A549 (cell line): ENCODE data around the gene RNF167. TPM values are rescaled to one million over a fixed set of nuclear protein-coding genes. Genes with fewer than 3 reads are reported as not detected.

Source experiments
- ATAC-seq, 2 experiments: fragments of 200-7000 bp in 1 of 2; fragments of >200 bp in 1 of 2; cut with Nextera tagmentation in 1 of 2; cut with Tn5 transposase in 1 of 2; 3 replicates each; pipeline versions ENCODE4 v1.8.0 to v1.9.1; 2018 to 2020; ENCODE audit warnings: mild to moderate bottlenecking in 1 of 2, moderate library complexity in 1 of 2
- CTCF ChIA-PET: fragments of 300-600 bp; sonication (Branson Sonifier 250); formaldehyde crosslinking; extraction: SDS; loops from one replicate; lab custom pipeline; 2021; ENCODE audit warnings: antibody characterized with exemption, inconsistent platforms; lab: Yijun Ruan, JAX
- POLR2A ChIA-PET: fragments of 350-600 bp; formaldehyde crosslinking; extraction: SDS; loops from one replicate; lab custom pipeline; 2021; ENCODE audit warnings: antibody characterized with exemption, inconsistent platforms; lab: Yijun Ruan, JAX
- DNase-seq, 2 experiments: peaks; one replicate each; pipeline versions ENCODE4 v3.0.0 to v3.0.0-alpha.2; 2011 to 2016; ENCODE audit warnings: low read depth in 1 of 2, low spot score in 1 of 2
- FAIRE-seq: peaks from 2 replicates; lab custom pipeline; 2011; peaks lifted over from hg19 to GRCh38; lab: Jason Lieb, UNC
- H3K27ac ChIP-seq, 2 experiments: fragments of >200 bp; sonication (Bioruptor Twin); formaldehyde crosslinking; 3 replicates each; pipeline ENCODE4 v1.5.1; 2016 to 2017
- H3K4me1 ChIP-seq: fragments of >200 bp; sonication (Bioruptor Twin); formaldehyde crosslinking; 3 replicates; pipeline ENCODE4 v1.6.1; 2016
- H3K4me2 ChIP-seq: fragments of >200 bp; sonication (Bioruptor Twin); formaldehyde crosslinking; 3 replicates; pipeline ENCODE4 v1.6.1; 2016
- H3K4me3 ChIP-seq: fragments of >200 bp; sonication (Bioruptor Twin); formaldehyde crosslinking; 3 replicates; pipeline ENCODE4 v1.5.1; 2016
- H3K9me3 ChIP-seq: fragments of >200 bp; sonication (Bioruptor Twin); formaldehyde crosslinking; 3 replicates; pipeline ENCODE4 v1.6.1; 2016
- BHLHE40 ChIP-seq: IDR thresholded peaks from 2 replicates; pipeline ENCODE4 v1.6.1; 2012; ENCODE audit warnings: low read depth, low read length, inconsistent platforms
- CBX2 ChIP-seq: fragments of 200-600 bp; sonication (generic); IDR thresholded peaks from 2 replicates; pipeline ENCODE4 v1.6.1; 2016; ENCODE audit warnings: low read depth, mild to moderate bottlenecking, borderline replicate concordance
- CHD4 ChIP-seq: fragments of 200-600 bp; sonication (generic); IDR thresholded peaks from 2 replicates; pipeline ENCODE4 v1.6.1; 2016; ENCODE audit warnings: antibody characterized with exemption, mild to moderate bottlenecking, borderline replicate concordance
- CTCF ChIP-seq: fragments of >200 bp; sonication (Bioruptor Twin); formaldehyde crosslinking; IDR thresholded peaks from 3 replicates; pipeline ENCODE4 v1.5.1; 2016
- FOSL2 ChIP-seq, 2 experiments: fragments of 450-650 bp in 1 of 2; fragments of >200 bp in 1 of 2; sonication (Bioruptor Twin) in 1 of 2; formaldehyde crosslinking; IDR thresholded peaks; 2 replicates each; pipeline versions ENCODE4 v1.5.0 to v1.6.1; 2016 to 2020; ENCODE audit warnings: mild to moderate bottlenecking in 1 of 2, moderate library complexity in 1 of 2
- JUN ChIP-seq, 2 experiments: fragments of >200 bp; sonication (Bioruptor Twin); formaldehyde crosslinking; IDR thresholded peaks; 2 replicates in 1 of 2; 3 replicates in 1 of 2; pipeline ENCODE4 v1.6.1; 2016 to 2017
- JUNB ChIP-seq: fragments of >200 bp; sonication (Bioruptor Twin); formaldehyde crosslinking; IDR thresholded peaks from 2 replicates; pipeline ENCODE4 v1.6.1; 2016
- KDM1A ChIP-seq: fragments of 200-600 bp; sonication (generic); IDR thresholded peaks from 2 replicates; pipeline ENCODE4 v1.6.1; 2016; ENCODE audit warnings: low read depth, mild to moderate bottlenecking
- KDM5A ChIP-seq: fragments of 200-600 bp; sonication (generic); IDR thresholded peaks from 2 replicates; pipeline ENCODE4 v1.6.1; 2016; ENCODE audit warnings: antibody characterized with exemption, mild to moderate bottlenecking
- PBX3 ChIP-seq: IDR thresholded peaks from 2 replicates; pipeline ENCODE4 v1.6.1; 2012
- PHF8 ChIP-seq: fragments of 200-600 bp; sonication (generic); IDR thresholded peaks from 2 replicates; pipeline ENCODE4 v1.6.1; 2016; ENCODE audit warnings: low read depth, mild to moderate bottlenecking, antibody characterized with exemption, moderate library complexity, borderline replicate concordance
- POLR2A ChIP-seq: IDR thresholded peaks from 2 replicates; pipeline ENCODE4 v1.6.1; 2012; ENCODE audit warnings: mild to moderate bottlenecking, low read length
- SMC3 ChIP-seq: fragments of >200 bp; sonication (Bioruptor Twin); formaldehyde crosslinking; IDR thresholded peaks from 3 replicates; pipeline ENCODE4 v1.6.1; 2018; ENCODE audit warnings: inconsistent platforms
- TFCP2L1 ChIP-seq: fragments of 250-450 bp; sonication (Bioruptor Pico); IDR thresholded peaks from 2 replicates; pipeline ENCODE4 v1.5.0; 2021; ENCODE audit warnings: mild to moderate bottlenecking
- ZFP36 ChIP-seq: fragments of 450-650 bp; IDR thresholded peaks from 2 replicates; pipeline ENCODE4 v1.6.1; 2014; ENCODE audit warnings: borderline replicate concordance; ENCODE audit not compliant: partially characterized antibody
- WGBS: methylation state at CpG from one replicate; pipeline ENCODE4 v1.1.6; 2017; ENCODE audit errors: missing lambda C conversion rate; 5-methylcytosine and 5-hydroxymethylcytosine counted together
- polyA plus RNA-seq, 4 experiments: library from polyadenylated mRNA; depleted of rRNA in 3 of 4; stranded (reverse); fragments of >200 nt; fragmentation: RNase III in 1 of 4; extraction: RNeasy Plus Mini Kit Qiagen cat#74134 plus additional on column Dnase treatment in 1 of 4; gene quantifications; 2 replicates in 3 of 4; 3 replicates in 1 of 4; pipeline ENCODE4 v1.2.3, GENCODE V29; 2011 to 2017
- TF ChIP-seq, protein P1 (sequence below): fragments of 250-450 bp; sonication (Bioruptor Pico); IDR thresholded peaks from 2 replicates; pipeline ENCODE4 v1.5.0; 2021; ENCODE audit warnings: mild to moderate bottlenecking, moderate library complexity, borderline replicate concordance
- TF ChIP-seq, protein P2 (sequence below): fragments of >200 bp; sonication (Bioruptor Twin); formaldehyde crosslinking; IDR thresholded peaks from 2 replicates; pipeline ENCODE4 v1.6.1; 2016
- TF ChIP-seq, protein P3 (sequence below): fragments of 250-450 bp; sonication (Bioruptor Pico); IDR thresholded peaks from 2 replicates; pipeline ENCODE4 v1.5.0; 2020; ENCODE audit warnings: low read depth, mild to moderate bottlenecking, moderate library complexity
- TF ChIP-seq, protein P4 (sequence below): IDR thresholded peaks from 2 replicates; pipeline ENCODE4 v1.6.1; 2012

Gene RNF167
- polyA plus RNA-seq, 2 of the 4 experiments (the other 2 are of a cell fraction), result 86.4 to 98.7 TPM

- TF ChIP-seq, protein P1, sequence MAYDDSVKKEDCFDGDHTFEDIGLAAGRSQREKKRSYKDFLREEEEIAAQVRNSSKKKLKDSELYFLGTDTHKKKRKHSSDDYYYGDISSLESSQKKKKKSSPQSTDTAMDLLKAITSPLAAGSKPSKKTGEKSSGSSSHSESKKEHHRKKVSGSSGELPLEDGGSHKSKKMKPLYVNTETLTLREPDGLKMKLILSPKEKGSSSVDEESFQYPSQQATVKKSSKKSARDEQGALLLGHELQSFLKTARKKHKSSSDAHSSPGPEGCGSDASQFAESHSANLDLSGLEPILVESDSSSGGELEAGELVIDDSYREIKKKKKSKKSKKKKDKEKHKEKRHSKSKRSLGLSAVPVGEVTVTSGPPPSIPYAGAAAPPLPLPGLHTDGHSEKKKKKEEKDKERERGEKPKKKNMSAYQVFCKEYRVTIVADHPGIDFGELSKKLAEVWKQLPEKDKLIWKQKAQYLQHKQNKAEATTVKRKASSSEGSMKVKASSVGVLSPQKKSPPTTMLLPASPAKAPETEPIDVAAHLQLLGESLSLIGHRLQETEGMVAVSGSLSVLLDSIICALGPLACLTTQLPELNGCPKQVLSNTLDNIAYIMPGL (CRISPR knock-in tag), result no peak
- no peak for TF ChIP-seq ZFP36
- peak; percentile 62; the same call in 1 of the 2 replicates for TF ChIP-seq BHLHE40
- TF ChIP-seq, protein P2, sequence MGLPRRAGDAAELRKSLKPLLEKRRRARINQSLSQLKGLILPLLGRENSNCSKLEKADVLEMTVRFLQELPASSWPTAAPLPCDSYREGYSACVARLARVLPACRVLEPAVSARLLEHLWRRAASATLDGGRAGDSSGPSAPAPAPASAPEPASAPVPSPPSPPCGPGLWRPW, result no peak
- TF ChIP-seq, protein P3, sequence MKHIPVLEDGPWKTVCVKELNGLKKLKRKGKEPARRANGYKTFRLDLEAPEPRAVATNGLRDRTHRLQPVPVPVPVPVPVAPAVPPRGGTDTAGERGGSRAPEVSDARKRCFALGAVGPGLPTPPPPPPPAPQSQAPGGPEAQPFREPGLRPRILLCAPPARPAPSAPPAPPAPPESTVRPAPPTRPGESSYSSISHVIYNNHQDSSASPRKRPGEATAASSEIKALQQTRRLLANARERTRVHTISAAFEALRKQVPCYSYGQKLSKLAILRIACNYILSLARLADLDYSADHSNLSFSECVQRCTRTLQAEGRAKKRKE (CRISPR knock-in tag), result peak; percentile 38; the same call in 1 of the 2 replicates
- TF ChIP-seq KDM5A, result no peak
These were observed 9.4 kb downstream of the RNF167 start (continued) for GRCh38 chr17:4949321-4950074.

DNA sequence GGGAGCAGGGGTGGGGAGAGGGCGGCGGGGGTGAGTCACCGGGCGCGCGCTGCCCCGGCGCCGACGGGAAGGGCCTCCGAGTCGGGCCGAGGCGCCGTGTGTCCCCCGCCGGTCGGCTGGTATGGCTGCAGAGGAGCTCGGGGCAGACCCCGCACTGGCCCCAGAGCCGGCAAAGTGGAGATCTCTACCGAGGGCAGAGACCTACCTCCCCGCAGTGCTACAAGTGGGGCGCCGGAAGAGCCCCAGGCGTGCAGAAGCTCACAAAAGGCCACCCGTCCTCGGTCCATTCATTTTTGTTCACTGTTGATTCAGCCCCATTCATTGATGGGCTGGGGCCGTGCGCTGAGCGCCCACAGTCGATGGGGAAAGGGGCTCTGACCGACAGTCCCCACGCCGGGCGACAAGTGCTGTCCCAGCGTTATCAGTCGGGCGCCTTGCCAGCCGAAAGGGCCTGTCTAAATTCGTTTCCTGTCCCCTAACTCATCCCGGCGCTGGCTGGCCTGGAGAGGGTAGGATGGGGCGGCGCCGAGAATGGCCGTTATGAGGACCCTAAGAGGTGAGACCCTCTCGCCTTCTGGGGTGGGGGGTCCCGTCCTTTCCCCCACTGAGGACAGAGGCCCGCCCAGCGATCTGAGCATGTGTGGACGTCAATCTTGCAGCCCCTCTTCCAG is 10.1 kb downstream of the RNF167 start:
- FAIRE-seq, result no peak

More for the DNA sequence above, 10.1 kb downstream of the RNF167 start:
- 1% methylated on average over 32 of the region's 52 CpGs for WGBS
- DNase-seq (peak; percentile 36 to 57), ATAC-seq (peak; percentile 36 to 39)
- peaks cover 41% of the 10 kb centered on the region for H3K4me1 ChIP-seq
- H3K4me2 ChIP-seq, result peak overlapping the region; percentile 99
- POLR2A ChIA-PET, result interaction anchor here (4.4 to 4.9 kb wide), 2 partner anchors 10 to 16 kb away, joined by 68 to 78 read pairs; partner anchors contain the start of genes RNF167, SLC25A11 and SPAG7
- CTCF ChIA-PET, result interaction anchor here (1.1 to 7.1 kb wide), 5 partner anchors 15 to 41 kb away, joined by 3 to 63 read pairs (median 7); partner anchors contain the start of gene SPAG7
- TF ChIP-seq POLR2A (peak; percentile 31), KDM1A (no peak), JUNB (peak; percentile 49), CBX2 (no peak), CTCF (no peak), FOSL2 (IDR thresholded peaks at IDR 0.05) (peak; percentile 69), FOSL2 (CRISPR knock-in tag; IDR thresholded peaks at IDR 0.05) (peak; percentile 64), KDM5A (no peak), JUN (IDR thresholded peaks at IDR 0.05) (peak; percentile 64 to 95; a peak in 3 of 5 replicates), PBX3 (peak; percentile 58; the same call in 1 of the 2 replicates), CHD4 (no peak), SMC3 (peak; percentile 3; the same call in 1 of the 3 replicates), TFCP2L1 (CRISPR knock-in tag) (0 out of 2 replicates have a peak, but pooled peaks have one; percentile 62), PHF8 (peak; percentile 12; the same call in 1 of the 2 replicates)
- TF ChIP-seq, protein P4, sequence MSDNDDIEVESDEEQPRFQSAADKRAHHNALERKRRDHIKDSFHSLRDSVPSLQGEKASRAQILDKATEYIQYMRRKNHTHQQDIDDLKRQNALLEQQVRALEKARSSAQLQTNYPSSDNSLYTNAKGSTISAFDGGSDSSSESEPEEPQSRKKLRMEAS, result 0 out of 2 replicates have a peak, but pooled peaks have one; percentile 12
- peak overlapping the region; percentile 99 for H3K27ac ChIP-seq
- H3K9me3 ChIP-seq, result no peaks in the 10 kb centered on the region
- peak overlapping the region; percentile 98 for H3K4me3 ChIP-seq
